CD4-positive, alpha-beta T cell treated with Interleukin-12 subunit alpha and Interleukin-12 subunit beta, for 1 hour (primary cell): ENCODE data around the gene MYO1A.
"Not testable (repeated sequence)": the region's sequence is repeated elsewhere in the genome, so short reads cannot be mapped to it uniquely, and the experiment has no call there.

ENCODE experiments used
- DNase-seq: peaks from one replicate; pipeline ENCODE4 v3.0.0-alpha.2; 2020

The MYO1A gene

GRCh38 chr12:57046947-57047890 is 2.7 kb downstream of the MYO1A start:
- DNase-seq, result peak; percentile 38

- no peak for DNase-seq
Observed at GRCh38 chr12:57046086-57046791, 3.7 kb downstream of the MYO1A start.

GRCh38 chr12:57044889-57045288 is 5.0 kb downstream of the MYO1A start:
- DNase-seq, result no peak

GRCh38 chr12:57044468-57044867 is 5.5 kb downstream of the MYO1A start:
- no peak for DNase-seq

GRCh38 chr12:57042695-57043094 is 7.2 kb downstream of the MYO1A start:
- no peak for DNase-seq

GRCh38 chr12:57040750-57041149 is 9.2 kb downstream of the MYO1A start:
- DNase-seq, result no peak

GRCh38 chr12:57040211-57040610 is 9.7 kb downstream of the MYO1A start:
- no peak for DNase-seq

GRCh38 chr12:57039016-57039798 is 10.7 kb downstream of the MYO1A start:
- no peak for DNase-seq

GRCh38 chr12:57037264-57037663 is 12.7 kb downstream of the MYO1A start:
- no peak for DNase-seq

- DNase-seq, result no peak
Observed at GRCh38 chr12:57033431-57033830, 16.5 kb downstream of the MYO1A start.

GRCh38 chr12:57031789-57032188 is 18.1 kb downstream of the MYO1A start:
- DNase-seq, result no peak

GRCh38 chr12:57031138-57031725 is 18.7 kb downstream of the MYO1A start:
- DNase-seq, result peak; percentile 19

GRCh38 chr12:57029457-57029856 is 20.5 kb downstream of the MYO1A start:
- no peak for DNase-seq

GRCh38 chr12:57027805-57028153 is 22.1 kb downstream of the MYO1A start:
- no peak for DNase-seq

GRCh38 chr12:57027011-57027804 is 22.7 kb downstream of the MYO1A start:
- no peak for DNase-seq

- DNase-seq, result no peak
Observed at GRCh38 chr12:57025196-57025595, 24.7 kb downstream of the MYO1A start.

- DNase-seq, result not testable (repeated sequence)
Observed at GRCh38 chr12:57022324-57022723, 27.6 kb downstream of the MYO1A start.

GRCh38 chr12:57019983-57020719 is 29.8 kb downstream of the MYO1A start:
- no peak for DNase-seq

- DNase-seq, result no peak
Observed at GRCh38 chr12:57018906-57019305, 31.0 kb downstream of the MYO1A start.

GRCh38 chr12:57018353-57018752 is 31.6 kb downstream of the MYO1A start:
- DNase-seq, result not testable (repeated sequence)

- no peak for DNase-seq
Observed at GRCh38 chr12:57016348-57016747, 33.6 kb downstream of the MYO1A start, which contains the start of gene TAC3. TAC3 (minus strand) TSS chr12:57016529; CDS start chr12:57015797, 732 bp downstream.
